SK-N-SH (cell line): ENCODE data around the gene INPP5A. TPM values are rescaled to one million over a fixed set of nuclear protein-coding genes. Genes with fewer than 3 reads are reported as not detected.

ENCODE experiments used
- CTCF ChIA-PET: fragments of 300-600, 350-600 bp; formaldehyde crosslinking; extraction: SDS; loops from one replicate; lab custom pipeline; 2021; lab: Yijun Ruan, JAX
- POLR2A ChIA-PET: fragments of 350-600 bp; sonication (Branson Sonifier 250); formaldehyde crosslinking; extraction: SDS; loops from one replicate; lab custom pipeline; 2020; ENCODE audit warnings: antibody characterized with exemption, inconsistent platforms; lab: Yijun Ruan, JAX
- DNase-seq: peaks from one replicate; pipeline ENCODE4 v3.0.0; 2012
- H2AFZ ChIP-seq: fragments of 200-600 bp; sonication (generic); 2 replicates; pipeline ENCODE4 v1.8.1; 2016; ENCODE audit warnings: antibody characterized with exemption, mild to moderate bottlenecking, low read depth
- H3F3A ChIP-seq: fragments of 200-600 bp; sonication (generic); replicated peaks from 2 replicates; pipeline ENCODE3; 2016; ENCODE audit warnings: antibody characterized with exemption, mild to moderate bottlenecking; ENCODE audit not compliant: insufficient read depth
- H3K27ac ChIP-seq, 2 experiments: fragments of 200-500 bp in 1 of 2; fragments of 200-600 bp in 1 of 2; sonication (Bioruptor generic) in 1 of 2; sonication (generic), shearing (Covaris generic) in 1 of 2; 2 replicates each; pipeline versions ENCODE4 v1.5.1 to v1.6.1; 2014 to 2016; ENCODE audit warnings: low read depth in 2 of 2, inconsistent platforms in 1 of 2, low read length in 1 of 2, mild to moderate bottlenecking in 1 of 2, mixed read lengths in 1 of 2
- H3K27me3 ChIP-seq: fragments of 200-600 bp; sonication (generic), shearing (Covaris generic); 2 replicates; pipeline ENCODE4 v1.6.1; 2016; ENCODE audit warnings: mixed run types; ENCODE audit not compliant: insufficient read depth
- H3K36me3 ChIP-seq, 2 experiments: fragments of 200-500 bp in 1 of 2; fragments of 200-600 bp in 1 of 2; sonication (Bioruptor generic) in 1 of 2; sonication (generic) in 1 of 2; replicated peaks in 1 of 2; 2 replicates each; pipeline versions ENCODE3 to v1.5.1; 2014 to 2016; ENCODE audit warnings: low read length in 1 of 2, mild to moderate bottlenecking in 1 of 2; ENCODE audit not compliant: insufficient read depth in 2 of 2, control insufficient read depth in 1 of 2
- H3K4me1 ChIP-seq, 2 experiments: fragments of 200-500 bp in 1 of 2; fragments of 200-600 bp in 1 of 2; sonication (Bioruptor generic) in 1 of 2; sonication (generic), shearing (Covaris generic) in 1 of 2; 2 replicates each; pipeline versions ENCODE4 v1.5.1 to v1.6.1; 2014 to 2016; ENCODE audit warnings: low read depth in 1 of 2, low read length in 1 of 2, mixed run types in 1 of 2; ENCODE audit not compliant: insufficient read depth in 2 of 2, control insufficient read depth in 1 of 2
- H3K4me2 ChIP-seq: fragments of 200-600 bp; sonication (generic), shearing (Covaris generic); 2 replicates; pipeline ENCODE4 v1.6.1; 2017; ENCODE audit warnings: mixed run types
- H3K4me3 ChIP-seq, 2 experiments: fragments of 200-500 bp in 1 of 2; fragments of 200-600 bp in 1 of 2; sonication (Bioruptor generic) in 1 of 2; sonication (generic), shearing (Covaris generic) in 1 of 2; 2 replicates each; pipeline versions ENCODE4 v1.5.1 to v1.8.1; 2014 to 2016; ENCODE audit warnings: low read depth in 2 of 2, inconsistent platforms in 1 of 2, low read length in 1 of 2, mild to moderate bottlenecking in 1 of 2, mixed read lengths in 1 of 2, moderate library complexity in 1 of 2
- H3K79me2 ChIP-seq: fragments of 200-600 bp; sonication (generic); 2 replicates; pipeline ENCODE4 v1.8.1; 2017; ENCODE audit warnings: mild to moderate bottlenecking; ENCODE audit not compliant: insufficient read depth
- H3K9ac ChIP-seq: fragments of 200-600 bp; sonication (generic); 2 replicates; pipeline ENCODE4 v1.6.1; 2017; ENCODE audit warnings: mixed run types
- H3K9me2 ChIP-seq: fragments of 200-600 bp; sonication (generic); 2 replicates; pipeline ENCODE4 v1.6.1; 2017; ENCODE audit warnings: mixed run types
- H3K9me3 ChIP-seq: fragments of 200-600 bp; sonication (generic); 2 replicates; pipeline ENCODE4 v1.6.1; 2017; ENCODE audit warnings: mixed run types, mild to moderate bottlenecking, moderate library complexity
- H4K20me1 ChIP-seq: fragments of 200-600 bp; sonication (generic); 2 replicates; pipeline ENCODE4 v1.6.1; 2017; ENCODE audit warnings: mild to moderate bottlenecking, mixed run types; ENCODE audit not compliant: insufficient read depth
- CHD2 ChIP-seq: fragments of 150-350 bp; IDR thresholded peaks from 2 replicates; pipeline ENCODE4 v1.6.1; 2018; ENCODE audit warnings: low read length; ENCODE audit not compliant: partially characterized antibody
- ELF1 ChIP-seq: IDR thresholded peaks from 2 replicates; pipeline ENCODE4 v1.4.0; 2012
- FOSL2 ChIP-seq: IDR thresholded peaks from 2 replicates; pipeline ENCODE4 v1.4.0; 2012; ENCODE audit warnings: low read depth, mild to moderate bottlenecking, moderate library complexity, borderline replicate concordance
- FOXM1 ChIP-seq: IDR thresholded peaks from 2 replicates; pipeline ENCODE4 v1.4.0; 2012; ENCODE audit warnings: low read depth, mild to moderate bottlenecking
- GABPA ChIP-seq: IDR thresholded peaks from 2 replicates; pipeline ENCODE4 v1.4.0; 2012; ENCODE audit warnings: low read depth, mild to moderate bottlenecking
- JUND ChIP-seq: IDR thresholded peaks from 2 replicates; pipeline ENCODE4 v1.4.0; 2012
- MXI1 ChIP-seq: IDR thresholded peaks from 2 replicates; pipeline ENCODE4 v1.6.1; 2012; ENCODE audit warnings: mild to moderate bottlenecking, low read depth, low read length, improper control_type of control experiment
- NFIC ChIP-seq: IDR thresholded peaks from 2 replicates; pipeline ENCODE4 v1.4.0; 2012; ENCODE audit warnings: borderline replicate concordance
- RAD21 ChIP-seq: IDR thresholded peaks from 2 replicates; pipeline ENCODE4 v1.6.1; 2012; ENCODE audit warnings: mild to moderate bottlenecking, low read length
- RCOR1 ChIP-seq: fragments of 150-350 bp; IDR thresholded peaks from 2 replicates; pipeline ENCODE4 v1.6.1; 2017; ENCODE audit warnings: antibody characterized with exemption, low read length
- REST ChIP-seq: IDR thresholded peaks from 2 replicates; pipeline ENCODE4 v1.6.1; 2012; ENCODE audit warnings: mild to moderate bottlenecking, low read depth, low read length, moderate library complexity
- RFX5 ChIP-seq: IDR thresholded peaks from 2 replicates; pipeline ENCODE4 v1.6.1; 2012; ENCODE audit warnings: mild to moderate bottlenecking, improper control_type of control experiment, low read length
- RXRA ChIP-seq: IDR thresholded peaks from 2 replicates; pipeline ENCODE4 v1.4.0; 2012; ENCODE audit warnings: low read depth, mild to moderate bottlenecking, borderline replicate concordance
- SIN3A ChIP-seq: IDR thresholded peaks from 2 replicates; pipeline ENCODE4 v1.6.1; 2012; ENCODE audit warnings: low read depth, mild to moderate bottlenecking, low read length, moderate library complexity, borderline replicate concordance
- TCF12 ChIP-seq: IDR thresholded peaks from 2 replicates; pipeline ENCODE4 v1.4.0; 2012
- USF2 ChIP-seq: fragments of 150-350 bp; IDR thresholded peaks from 2 replicates; pipeline ENCODE4 v1.6.1; 2017; ENCODE audit warnings: antibody characterized with exemption, low read length, low read depth, borderline replicate concordance
- ZBTB33 ChIP-seq: IDR thresholded peaks from 2 replicates; pipeline ENCODE4 v1.4.0; 2012; ENCODE audit warnings: low read depth, borderline replicate concordance
- WGBS: methylation state at CpG from one replicate; pipeline ENCODE4 v1.1.6; 2017; ENCODE audit warnings: low lambda C conversion rate; 5-methylcytosine and 5-hydroxymethylcytosine counted together
- polyA plus RNA-seq, 3 experiments: library from polyadenylated mRNA; depleted of rRNA; stranded (reverse); fragments of >200 nt; gene quantifications; 2 replicates each; pipeline ENCODE4 v1.2.3, GENCODE V29; 2012

Gene INPP5A
- polyA plus RNA-seq, 1 of the 3 experiments (the other 2 are of a cell fraction), result 12.0 TPM

- CTCF ChIA-PET, result interaction anchor here (1.0 to 1.2 kb wide), 2 partner anchors 53 to 166 kb away, joined by 4 to 5 read pairs; no protein-coding TSS in a partner anchor
- POLR2A ChIA-PET, result no interaction called here
- no peaks in the 10 kb centered on the region for H4K20me1 ChIP-seq
- no peaks in the 10 kb centered on the region for H3K27me3 ChIP-seq
- no peak for DNase-seq
- no peak overlapping the region for H3K4me2 ChIP-seq
- H3K79me2 ChIP-seq, result no peaks in the 10 kb centered on the region
- H3K9me2 ChIP-seq, result no peaks in the 10 kb centered on the region
- no peaks in the 10 kb centered on the region for H3K9me3 ChIP-seq
- no peak overlapping the region for H3K27ac ChIP-seq
- WGBS, result 88% methylated on average over 12 of the region's 12 CpGs
- no peak overlapping the region for H3K4me3 ChIP-seq
- no peak overlapping the region for H2AFZ ChIP-seq
- TF ChIP-seq GABPA (no peak), REST (no peak), ELF1 (no peak), RAD21 (no peak), JUND (no peak), NFIC (no peak), TCF12 (no peak), MXI1 (no peak), RFX5 (no peak), ZBTB33 (no peak), FOSL2 (no peak), RXRA (no peak), RCOR1 (no peak), CHD2 (no peak), USF2 (no peak), SIN3A (no peak), FOXM1 (no peak)
- no peaks in the 10 kb centered on the region for H3K36me3 ChIP-seq
- H3F3A ChIP-seq, result no peaks in the 10 kb centered on the region
- no peak overlapping the region for H3K9ac ChIP-seq
- H3K4me1 ChIP-seq, result peaks cover 0 to 34% of the 10 kb centered on the region in 2 experiments; a peak in 2 of 4 replicates
These were observed 87.4 kb downstream of the INPP5A start for GRCh38 chr10:132624847-132625471.
